Fibroblast of villous mesenchyme (primary cell): ENCODE data around the gene IL15. TPM values are rescaled to one million over a fixed set of nuclear protein-coding genes. Genes with fewer than 3 reads are reported as not detected.

Experiments
- DNase-seq: peaks from one replicate; pipeline ENCODE4 v3.0.0-alpha.2; 2010; ENCODE audit warnings: low read depth
- H3K4me3 ChIP-seq: 2 replicates; pipeline ENCODE4 v1.5.1; 2011; ENCODE audit warnings: low read depth, mild to moderate bottlenecking, low read length
- total RNA-seq: library from RNA; depleted of rRNA; stranded (reverse); fragments of >200 nt; gene quantifications from 2 replicates; pipeline ENCODE4 v1.2.3, GENCODE V29; 2012
- TF ChIP-seq, protein P1 (sequence below): IDR thresholded peaks from 2 replicates; pipeline ENCODE4 v1.5.1; 2012; ENCODE audit warnings: low read depth, mild to moderate bottlenecking, low read length; ENCODE audit not compliant: insufficient read depth

Gene IL15
- total RNA-seq, 1 donor = 9.5 TPM

- TF ChIP-seq, protein P1, sequence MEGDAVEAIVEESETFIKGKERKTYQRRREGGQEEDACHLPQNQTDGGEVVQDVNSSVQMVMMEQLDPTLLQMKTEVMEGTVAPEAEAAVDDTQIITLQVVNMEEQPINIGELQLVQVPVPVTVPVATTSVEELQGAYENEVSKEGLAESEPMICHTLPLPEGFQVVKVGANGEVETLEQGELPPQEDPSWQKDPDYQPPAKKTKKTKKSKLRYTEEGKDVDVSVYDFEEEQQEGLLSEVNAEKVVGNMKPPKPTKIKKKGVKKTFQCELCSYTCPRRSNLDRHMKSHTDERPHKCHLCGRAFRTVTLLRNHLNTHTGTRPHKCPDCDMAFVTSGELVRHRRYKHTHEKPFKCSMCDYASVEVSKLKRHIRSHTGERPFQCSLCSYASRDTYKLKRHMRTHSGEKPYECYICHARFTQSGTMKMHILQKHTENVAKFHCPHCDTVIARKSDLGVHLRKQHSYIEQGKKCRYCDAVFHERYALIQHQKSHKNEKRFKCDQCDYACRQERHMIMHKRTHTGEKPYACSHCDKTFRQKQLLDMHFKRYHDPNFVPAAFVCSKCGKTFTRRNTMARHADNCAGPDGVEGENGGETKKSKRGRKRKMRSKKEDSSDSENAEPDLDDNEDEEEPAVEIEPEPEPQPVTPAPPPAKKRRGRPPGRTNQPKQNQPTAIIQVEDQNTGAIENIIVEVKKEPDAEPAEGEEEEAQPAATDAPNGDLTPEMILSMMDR = peak; percentile 74
- DNase-seq = peak; percentile 42
- no peak overlapping the region for H3K4me3 ChIP-seq
These were observed 74.8 kb downstream of the IL15 start for GRCh38 chr4:141711211-141711610.

- TF ChIP-seq, protein P1 = no peak
These were observed 76.8 kb downstream of the IL15 start for GRCh38 chr4:141713185-141713584.

DNA sequence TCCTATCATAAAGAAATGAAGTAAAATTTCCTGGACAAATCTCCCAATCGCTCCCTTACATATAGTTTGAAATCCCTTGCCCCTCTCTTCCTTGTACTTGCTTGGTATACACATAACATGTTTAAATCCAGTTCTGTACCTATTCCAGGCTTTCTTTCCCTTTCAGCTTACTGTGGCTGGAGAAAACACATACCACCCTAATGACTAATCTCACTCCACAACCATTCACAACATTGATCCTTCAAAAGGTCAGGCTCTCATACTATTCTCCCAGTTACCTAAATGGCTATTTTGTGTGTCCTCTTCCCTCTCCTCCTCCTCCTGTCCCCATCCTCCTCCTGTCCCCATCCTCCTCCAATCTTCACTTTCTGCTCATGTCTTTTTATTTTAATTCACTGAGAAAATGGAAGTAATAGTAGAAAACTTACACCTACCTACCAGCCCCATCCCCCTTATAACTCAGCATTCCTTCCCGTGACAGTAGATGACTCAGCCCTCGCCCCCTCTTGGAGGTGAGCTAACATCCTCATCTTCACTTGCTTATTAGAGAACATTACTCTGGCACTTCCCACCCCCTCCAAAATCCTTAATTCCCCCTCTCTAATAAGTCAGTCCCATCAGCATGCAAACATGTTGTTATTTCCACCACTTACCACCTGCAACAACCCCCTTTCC, 77.5 kb downstream of the IL15 start:
- no peak overlapping the region for H3K4me3 ChIP-seq
- DNase-seq = peak; percentile 38
- TF ChIP-seq, protein P1 = no peak

More at GRCh38 chr4:141713185-141713584, 76.8 kb downstream of the IL15 start:
- DNase-seq = no peak
- H3K4me3 ChIP-seq = no peak overlapping the region

GRCh38 chr4:141719585-141719984, 83.2 kb downstream of the IL15 start:
- DNase-seq = no peak
- H3K4me3 ChIP-seq = no peak overlapping the region
- TF ChIP-seq, protein P1 = no peak

DNA sequence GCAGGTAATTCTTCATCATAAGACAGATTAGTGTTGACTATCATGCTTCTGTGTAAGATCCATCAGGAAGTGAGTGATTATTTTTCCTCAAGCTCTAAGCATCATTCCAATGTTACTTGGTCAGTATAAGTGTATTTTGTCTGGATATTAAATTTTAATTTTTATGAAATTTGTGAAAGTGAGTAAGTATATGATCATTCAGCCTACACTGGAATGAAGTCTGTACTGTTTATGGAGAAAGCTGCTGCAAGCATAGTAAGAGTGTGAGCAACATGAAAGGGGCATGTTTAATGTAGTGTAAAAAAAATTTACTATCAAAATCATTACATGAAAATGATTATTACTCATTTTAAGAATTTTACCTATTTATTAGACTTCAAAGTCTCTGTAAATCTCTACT, 84.8 kb downstream of the IL15 start:
- no peak overlapping the region for H3K4me3 ChIP-seq
- DNase-seq = no peak
- TF ChIP-seq, protein P1 = no peak

- DNase-seq = no peak
- TF ChIP-seq, protein P1 = no peak
- H3K4me3 ChIP-seq = no peak overlapping the region
These were observed 88.3 kb downstream of the IL15 start for GRCh38 chr4:141724646-141725045.

GRCh38 chr4:141727420-141727819, 91.0 kb downstream of the IL15 start:
- H3K4me3 ChIP-seq = no peak overlapping the region
- no peak for DNase-seq
- TF ChIP-seq, protein P1 = no peak
